Omental fat pad (tissue), 4 donors: ENCODE measurements around the gene BATF. TPM values are rescaled to one million over a fixed set of nuclear protein-coding genes. Genes with fewer than 3 reads are reported as not detected.

Experiments
- ATAC-seq: fragments of 150-250 bp; one replicate; pipeline ENCODE4 v1.9.1; 2016; ENCODE audit warnings: mild to moderate bottlenecking, moderate library complexity; ENCODE audit not compliant: low FRiP score
- DNase-seq: peaks from one replicate; pipeline ENCODE4 v3.0.0-alpha.2; 2019; ENCODE audit warnings: low spot score
- CTCF ChIP-seq, 3 donors: fragments of 450-650 bp; IDR thresholded peaks; one replicate each; pipeline ENCODE4 v1.5.1; 2016 to 2017; ENCODE audit warnings: antibody characterized with exemption in 3 of 3, mild to moderate bottlenecking in 3 of 3, moderate library complexity in 2 of 3
- total RNA-seq, 4 donors: library from RNA; depleted of rRNA; stranded (reverse); fragments of >200 nt; gene quantifications; one replicate each; pipeline ENCODE4 v1.1.0, GENCODE V29; 2016

BATF gene
- total RNA-seq, 4 donors from 2014 or later, result 8.2 to 22.8 (median 12.9) TPM

GRCh38 chr14:75531660-75532317 lies 9.5 kb downstream of the BATF start:
- no peak for ATAC-seq
- TF ChIP-seq CTCF (IDR thresholded peaks at IDR 0.05), result no peak
- no peak for DNase-seq

GRCh38 chr14:75533791-75534555 lies 11.7 kb downstream of the BATF start:
- TF ChIP-seq CTCF (IDR thresholded peaks at IDR 0.05), result no peak
- ATAC-seq (no peak), DNase-seq (no peak)

- DNase-seq (no peak), ATAC-seq (peak; percentile 22)
- no peak for TF ChIP-seq CTCF (IDR thresholded peaks at IDR 0.05)
Measured at GRCh38 chr14:75535164-75535898, 13.1 kb downstream of the BATF start.

GRCh38 chr14:75537071-75537470 lies 14.8 kb downstream of the BATF start:
- no peak for TF ChIP-seq CTCF (IDR thresholded peaks at IDR 0.05)
- ATAC-seq, result no peak
- DNase-seq, result no peak

GRCh38 chr14:75539162-75539560 lies 16.9 kb downstream of the BATF start:
- no peak for ATAC-seq
- DNase-seq, result no peak
- TF ChIP-seq CTCF (IDR thresholded peaks at IDR 0.05), result no peak

- DNase-seq (no peak), ATAC-seq (no peak)
- no peak for TF ChIP-seq CTCF (IDR thresholded peaks at IDR 0.05)
Measured at GRCh38 chr14:75539561-75540478, 17.6 kb downstream of the BATF start.
